Thoracic aorta (tissue), 2 donors: ENCODE measurements around the gene BLTP3B. TPM values are rescaled to one million over a fixed set of nuclear protein-coding genes. Genes with fewer than 3 reads are reported as not detected.
A peak's percentile ranks its signal among the peaks of the same experiment; 100 is the strongest.

Experiments used
- ATAC-seq: fragments of 150-250 bp; one replicate; pipeline ENCODE4 v1.8.0; 2017; ENCODE audit warnings: low read depth; ENCODE audit not compliant: insufficient number of reproducible peaks, low FRiP score
- DNase-seq: peaks from one replicate; pipeline ENCODE4 v3.0.0-alpha.2; 2020; ENCODE audit warnings: low spot score
- H3K27ac ChIP-seq, 2 donors: fragments of 200-600 bp; sonication (generic); 1 replicate in 1 of 2; 2 replicates in 1 of 2; pipeline ENCODE4 v1.5.1; 2016; ENCODE audit warnings: mild to moderate bottlenecking in 2 of 2, moderate library complexity in 2 of 2
- H3K27me3 ChIP-seq: fragments of 200-600 bp; sonication (generic); replicated peaks from 2 replicates; pipeline ENCODE4 v1.6.0; 2016; ENCODE audit warnings: mild to moderate bottlenecking; ENCODE audit not compliant: insufficient read depth
- H3K36me3 ChIP-seq: fragments of 200-600 bp; sonication (generic); one replicate; pipeline ENCODE4 v1.5.1; 2016
- H3K4me1 ChIP-seq, 2 donors: fragments of 200-600 bp; sonication (generic); 1 replicate in 1 of 2; 2 replicates in 1 of 2; pipeline versions ENCODE4 v1.5.1 to v1.6.0; 2016; ENCODE audit warnings: low read depth in 2 of 2, mild to moderate bottlenecking in 1 of 2; ENCODE audit not compliant: control insufficient read depth in 1 of 2
- H3K4me3 ChIP-seq: fragments of 200-600 bp; sonication (generic); 2 replicates; pipeline ENCODE4 v1.5.1; 2016; ENCODE audit warnings: mild to moderate bottlenecking
- H3K9me3 ChIP-seq: fragments of 200-600 bp; sonication (generic); 2 replicates; pipeline ENCODE4 v1.5.1; 2016
- total RNA-seq, 2 donors: library from RNA; depleted of rRNA; stranded (reverse); fragments of >200 nt; gene quantifications; one replicate each; pipeline versions ENCODE4 v1.1.0 to v1.2.3, GENCODE V29; 2016
- TF ChIP-seq, protein P1 (sequence below): fragments of 200-600 bp; sonication (generic); IDR thresholded peaks from one replicate; pipeline ENCODE4 v1.5.1; 2019; ENCODE audit warnings: antibody characterized with exemption

Gene BLTP3B
- total RNA-seq, 2 donors from 2014 or later, result 42.9 to 62.5 TPM

DNA sequence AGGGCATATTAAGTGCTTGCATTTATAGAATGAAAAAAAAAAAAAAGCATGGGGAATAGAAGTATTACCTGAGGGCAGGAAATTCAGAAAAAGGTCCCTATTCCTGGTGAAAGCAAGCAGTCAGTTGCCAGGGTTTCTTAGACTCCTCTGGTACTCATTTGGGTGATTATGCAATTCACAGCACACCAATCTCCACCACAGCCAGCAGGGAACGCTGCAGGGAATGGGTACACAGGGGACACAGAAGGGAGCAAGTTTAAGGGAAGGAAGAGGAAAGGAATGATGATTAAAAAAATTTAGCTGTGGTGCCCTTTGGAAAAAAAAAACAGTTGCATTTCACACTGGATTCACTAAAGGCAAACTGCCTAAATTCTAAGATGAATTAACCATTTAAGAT is 14.2 kb downstream of the BLTP3B start:
- H3K9me3 ChIP-seq, result no peaks in the 10 kb centered on the region
- TF ChIP-seq, protein P1, sequence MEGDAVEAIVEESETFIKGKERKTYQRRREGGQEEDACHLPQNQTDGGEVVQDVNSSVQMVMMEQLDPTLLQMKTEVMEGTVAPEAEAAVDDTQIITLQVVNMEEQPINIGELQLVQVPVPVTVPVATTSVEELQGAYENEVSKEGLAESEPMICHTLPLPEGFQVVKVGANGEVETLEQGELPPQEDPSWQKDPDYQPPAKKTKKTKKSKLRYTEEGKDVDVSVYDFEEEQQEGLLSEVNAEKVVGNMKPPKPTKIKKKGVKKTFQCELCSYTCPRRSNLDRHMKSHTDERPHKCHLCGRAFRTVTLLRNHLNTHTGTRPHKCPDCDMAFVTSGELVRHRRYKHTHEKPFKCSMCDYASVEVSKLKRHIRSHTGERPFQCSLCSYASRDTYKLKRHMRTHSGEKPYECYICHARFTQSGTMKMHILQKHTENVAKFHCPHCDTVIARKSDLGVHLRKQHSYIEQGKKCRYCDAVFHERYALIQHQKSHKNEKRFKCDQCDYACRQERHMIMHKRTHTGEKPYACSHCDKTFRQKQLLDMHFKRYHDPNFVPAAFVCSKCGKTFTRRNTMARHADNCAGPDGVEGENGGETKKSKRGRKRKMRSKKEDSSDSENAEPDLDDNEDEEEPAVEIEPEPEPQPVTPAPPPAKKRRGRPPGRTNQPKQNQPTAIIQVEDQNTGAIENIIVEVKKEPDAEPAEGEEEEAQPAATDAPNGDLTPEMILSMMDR, result peak; percentile 33
- no peak overlapping the region for H3K27ac ChIP-seq
- H3K4me3 ChIP-seq, result no peak overlapping the region
- no peaks in the 10 kb centered on the region for H3K27me3 ChIP-seq
- DNase-seq (no peak), ATAC-seq (peak; percentile 46)
- H3K4me1 ChIP-seq, result peaks cover 24 to 36% of the 10 kb centered on the region in 2 donors
- no peaks in the 10 kb centered on the region for H3K36me3 ChIP-seq

DNA sequence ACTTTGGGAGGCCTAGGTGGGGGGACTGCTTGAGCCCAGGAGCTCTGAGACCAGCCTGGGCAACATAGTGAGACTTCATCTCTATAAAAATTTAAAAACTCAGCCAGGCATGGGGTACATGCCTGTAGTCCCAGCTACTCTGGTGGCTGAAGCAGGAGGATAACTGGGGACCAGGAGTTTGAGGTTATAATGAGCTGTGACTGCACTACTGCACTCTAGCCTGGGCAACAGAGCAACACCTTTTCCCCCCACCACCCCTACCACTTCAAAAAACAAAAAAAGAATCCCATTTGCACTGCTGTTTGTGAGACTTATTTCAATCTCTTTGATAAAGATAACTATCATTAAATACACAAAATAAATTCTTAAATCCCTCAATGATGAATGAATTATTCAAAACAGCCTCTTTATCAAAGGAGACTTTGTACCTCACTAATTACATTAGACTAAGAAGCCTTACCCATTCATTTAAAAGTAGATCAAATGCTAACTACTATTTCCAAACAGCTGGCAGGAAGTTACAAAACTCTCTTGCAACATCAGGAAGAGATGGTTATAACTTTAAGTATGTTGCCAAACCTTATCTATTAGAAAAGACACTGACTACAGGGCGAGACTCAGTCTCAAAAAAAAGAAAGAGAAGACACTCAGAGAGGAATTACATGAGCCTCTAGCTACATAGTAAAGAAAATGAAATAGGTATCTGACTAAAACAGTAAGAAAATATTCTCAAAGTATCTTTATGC is 14.7 kb downstream of the BLTP3B start:
- H3K9me3 ChIP-seq, result no peaks in the 10 kb centered on the region
- ATAC-seq, result no peak
- no peak for DNase-seq
- TF ChIP-seq, protein P1, result no peak
- no peaks in the 10 kb centered on the region for H3K27me3 ChIP-seq
- H3K36me3 ChIP-seq, result no peaks in the 10 kb centered on the region
- H3K4me1 ChIP-seq, result peaks cover 29 to 42% of the 10 kb centered on the region in 2 donors
- no peak overlapping the region for H3K4me3 ChIP-seq
- H3K27ac ChIP-seq, result no peak overlapping the region

DNA sequence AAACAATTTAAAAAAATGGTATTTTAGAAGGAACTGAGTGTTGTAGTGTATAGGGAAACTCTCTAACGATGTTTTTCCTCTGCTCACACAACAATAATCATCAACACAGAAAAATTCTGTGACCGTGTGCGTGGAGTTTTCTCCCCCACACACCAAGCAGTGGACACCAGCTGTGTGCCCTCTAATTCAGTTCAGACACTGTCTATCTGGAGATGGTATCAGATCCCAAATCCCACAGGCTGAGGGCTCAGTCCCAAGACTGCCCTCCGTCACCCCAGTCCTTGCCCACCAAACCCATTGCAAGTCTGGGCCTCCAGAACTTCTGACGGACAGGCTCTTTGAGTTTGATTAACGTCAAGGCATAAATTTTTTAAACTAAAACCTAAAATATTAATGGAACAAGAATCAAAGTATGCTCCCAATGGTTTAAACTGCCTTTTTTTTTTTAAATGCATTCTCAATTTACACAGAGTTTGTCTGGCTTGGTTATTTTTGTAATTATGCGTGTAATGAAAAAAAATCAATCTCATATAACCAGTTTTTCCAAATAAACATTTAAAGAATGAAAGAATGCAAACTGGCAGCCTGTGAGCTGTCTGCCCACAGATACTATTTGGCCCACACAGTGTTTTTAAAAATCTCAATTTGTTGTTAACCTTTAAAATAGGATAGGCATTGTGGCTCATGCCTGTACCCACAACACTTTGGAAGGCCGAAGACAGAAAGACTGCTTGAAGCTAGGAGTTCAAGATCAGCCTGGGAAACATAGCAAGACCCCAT is 19.2 kb downstream of the BLTP3B start:
- Histone ChIP-seq H3K27ac (peak overlapping the region in 1 of 2 donors; percentile 41), H3K4me1 (peaks cover 23 to 43% of the 10 kb centered on the region in 2 donors), H3K4me3 (no peak overlapping the region), H3K27me3 (no peaks in the 10 kb centered on the region), H3K9me3 (no peaks in the 10 kb centered on the region), H3K36me3 (no peaks in the 10 kb centered on the region)
- ATAC-seq (no peak), DNase-seq (no peak)
- TF ChIP-seq, protein P1, result no peak

DNA sequence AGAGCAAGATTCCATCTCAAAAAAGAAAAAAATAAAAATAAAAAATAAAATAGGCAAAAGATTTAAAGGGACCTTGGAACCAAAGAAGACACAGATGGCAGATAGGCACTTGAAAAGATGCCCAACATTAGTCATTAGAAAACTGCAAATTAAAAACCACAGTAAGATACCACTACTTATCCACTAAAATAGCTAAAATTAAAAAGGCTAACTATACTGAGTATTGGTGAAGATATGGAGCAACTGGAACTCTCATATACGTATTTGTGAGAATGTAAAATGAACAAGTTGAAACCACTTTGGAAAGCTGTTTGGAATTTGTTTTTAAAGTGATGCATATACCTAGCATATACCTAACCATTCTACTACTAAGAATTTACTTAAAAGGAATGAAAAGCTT is 22.3 kb downstream of the BLTP3B start:
- ATAC-seq (no peak), DNase-seq (no peak)
- Histone ChIP-seq H3K36me3 (no peaks in the 10 kb centered on the region), H3K4me3 (no peak overlapping the region), H3K27me3 (no peaks in the 10 kb centered on the region), H3K4me1 (peaks cover 13 to 24% of the 10 kb centered on the region in 2 donors), H3K27ac (no peak overlapping the region), H3K9me3 (no peaks in the 10 kb centered on the region)
- TF ChIP-seq, protein P1, result no peak

DNA sequence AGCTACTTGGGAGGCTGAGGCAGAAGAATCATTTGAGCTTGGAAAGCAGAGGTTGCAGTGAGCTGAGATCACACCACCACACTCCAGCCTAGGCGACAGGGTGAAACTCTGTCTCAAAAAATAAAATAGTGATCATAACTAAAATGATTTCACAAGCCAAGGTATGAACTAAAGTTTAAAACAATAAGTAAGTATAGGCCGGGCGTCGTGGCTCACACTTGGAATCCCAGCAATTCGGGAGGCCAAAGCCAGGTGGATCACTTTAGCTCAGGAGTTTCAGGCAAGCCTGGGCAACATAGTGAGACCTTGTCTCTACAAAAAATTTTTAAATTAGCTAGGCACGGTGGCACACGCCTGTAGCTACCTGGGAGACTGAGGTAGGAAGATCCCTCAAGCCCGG is 27.4 kb downstream of the BLTP3B start:
- Histone ChIP-seq H3K4me1 (peaks cover 0 to 7% of the 10 kb centered on the region in 2 donors), H3K4me3 (no peak overlapping the region), H3K27me3 (no peaks in the 10 kb centered on the region), H3K9me3 (no peaks in the 10 kb centered on the region), H3K36me3 (no peaks in the 10 kb centered on the region), H3K27ac (no peak overlapping the region)
- TF ChIP-seq, protein P1, result no peak
- DNase-seq (no peak), ATAC-seq (no peak)
